Activated B cell treated with CpG ODN at 0.5 μM for 24 hours (primary cell): ENCODE data around the gene CDK15. TPM values are rescaled to one million over a fixed set of nuclear protein-coding genes. Genes with fewer than 3 reads are reported as not detected.

ENCODE experiments used
- ATAC-seq: fragments of 200-7000 bp; cut with Tn5 transposase; one replicate; pipeline ENCODE4 v1.10.0; 2021; ENCODE audit warnings: low read depth, mild to moderate bottlenecking, moderate library complexity
- CTCF ChIA-PET: fragments of 350-600 bp; sonication (Branson Sonifier 250); formaldehyde crosslinking; loops from one replicate; lab custom pipeline; 2021; ENCODE audit warnings: antibody characterized with exemption; lab: Charles Lee
- POLR2A ChIA-PET: fragments of 350-600 bp; sonication (Branson Sonifier 250); formaldehyde crosslinking; loops from one replicate; lab custom pipeline; 2021; ENCODE audit warnings: antibody characterized with exemption; lab: Charles Lee
- DNase-seq: peaks from one replicate; pipeline ENCODE4 v3.0.0; 2022
- H3K27ac Mint-ChIP-seq: one replicate; pipeline ENCODE4 v1.8.0; 2020; ENCODE audit warnings: mixed read lengths
- H3K27me3 Mint-ChIP-seq: one replicate; pipeline ENCODE4 v1.8.0; 2021; ENCODE audit warnings: mixed read lengths
- H3K36me3 Mint-ChIP-seq: one replicate; pipeline ENCODE4 v1.8.0; 2021; ENCODE audit warnings: low read depth, mixed read lengths
- H3K4me1 Mint-ChIP-seq: one replicate; pipeline ENCODE4 v1.8.0; 2021; ENCODE audit warnings: mixed read lengths
- H3K4me3 Mint-ChIP-seq: one replicate; pipeline ENCODE4 v1.8.0; 2020; ENCODE audit warnings: mild to moderate bottlenecking, mixed read lengths
- H3K9me3 Mint-ChIP-seq: one replicate; pipeline ENCODE4 v1.8.0; 2020; ENCODE audit warnings: mixed read lengths
- intact Hi-C: fragments of 100-400 bp; cut with micrococcal nuclease; formaldehyde crosslinking; loops from one replicate; pipeline ENCODE4 v1.15.1; 2024
- total RNA-seq: library from RNA; stranded (reverse); gene quantifications from 2 replicates; pipeline ENCODE4 v1.2.3, GENCODE V29; 2022
- TF ChIP-seq, protein P1 (sequence below): fragments of 200-600 bp; IDR thresholded peaks from one replicate; pipeline ENCODE4 v1.8.0; 2022; ENCODE audit warnings: antibody characterized with exemption, mild to moderate bottlenecking

The CDK15 gene
- total RNA-seq, 1 donor from 2014 or later = not detected

DNA sequence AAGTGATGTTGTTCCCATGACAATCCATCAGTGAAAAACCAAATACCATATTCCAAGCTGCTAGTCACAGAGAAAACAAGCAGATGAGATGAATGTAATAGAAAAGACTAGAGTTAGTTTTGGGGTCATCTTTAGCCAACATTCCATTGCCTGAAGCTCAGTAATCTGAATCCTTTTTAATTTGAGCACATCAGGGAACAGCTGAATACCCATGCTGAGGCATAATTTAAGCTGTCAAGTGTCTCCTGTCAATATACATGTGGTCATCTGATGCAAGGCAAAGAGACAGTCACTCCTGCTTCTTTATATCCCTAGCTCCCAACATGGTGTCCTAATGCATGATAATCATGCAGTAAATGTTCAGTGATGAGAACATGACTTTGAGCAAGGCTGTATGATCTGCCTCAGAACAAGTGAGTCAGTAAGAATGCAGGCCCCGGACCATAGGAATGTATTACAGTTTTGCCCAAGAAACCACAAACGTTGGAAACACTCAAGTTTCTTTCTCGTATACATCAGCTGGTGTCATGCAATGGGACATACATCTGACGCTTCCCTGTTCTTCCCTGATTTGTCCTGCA lies 48.0 kb downstream of the CDK15 start:
- Mint-ChIP-seq H3K9me3 (no peaks in the 10 kb centered on the region), H3K27me3 (peaks cover 41% of the 10 kb centered on the region), H3K36me3 (no peaks in the 10 kb centered on the region), H3K4me3 (no peak overlapping the region), H3K27ac (no peak overlapping the region), H3K4me1 (peaks cover 5% of the 10 kb centered on the region)
- TF ChIP-seq, protein P1, sequence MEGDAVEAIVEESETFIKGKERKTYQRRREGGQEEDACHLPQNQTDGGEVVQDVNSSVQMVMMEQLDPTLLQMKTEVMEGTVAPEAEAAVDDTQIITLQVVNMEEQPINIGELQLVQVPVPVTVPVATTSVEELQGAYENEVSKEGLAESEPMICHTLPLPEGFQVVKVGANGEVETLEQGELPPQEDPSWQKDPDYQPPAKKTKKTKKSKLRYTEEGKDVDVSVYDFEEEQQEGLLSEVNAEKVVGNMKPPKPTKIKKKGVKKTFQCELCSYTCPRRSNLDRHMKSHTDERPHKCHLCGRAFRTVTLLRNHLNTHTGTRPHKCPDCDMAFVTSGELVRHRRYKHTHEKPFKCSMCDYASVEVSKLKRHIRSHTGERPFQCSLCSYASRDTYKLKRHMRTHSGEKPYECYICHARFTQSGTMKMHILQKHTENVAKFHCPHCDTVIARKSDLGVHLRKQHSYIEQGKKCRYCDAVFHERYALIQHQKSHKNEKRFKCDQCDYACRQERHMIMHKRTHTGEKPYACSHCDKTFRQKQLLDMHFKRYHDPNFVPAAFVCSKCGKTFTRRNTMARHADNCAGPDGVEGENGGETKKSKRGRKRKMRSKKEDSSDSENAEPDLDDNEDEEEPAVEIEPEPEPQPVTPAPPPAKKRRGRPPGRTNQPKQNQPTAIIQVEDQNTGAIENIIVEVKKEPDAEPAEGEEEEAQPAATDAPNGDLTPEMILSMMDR = no peak
- intact Hi-C loops = no loop called here
- CTCF ChIA-PET = no interaction called here
- ATAC-seq = no peak
- POLR2A ChIA-PET = no interaction called here
- no peak for DNase-seq

DNA sequence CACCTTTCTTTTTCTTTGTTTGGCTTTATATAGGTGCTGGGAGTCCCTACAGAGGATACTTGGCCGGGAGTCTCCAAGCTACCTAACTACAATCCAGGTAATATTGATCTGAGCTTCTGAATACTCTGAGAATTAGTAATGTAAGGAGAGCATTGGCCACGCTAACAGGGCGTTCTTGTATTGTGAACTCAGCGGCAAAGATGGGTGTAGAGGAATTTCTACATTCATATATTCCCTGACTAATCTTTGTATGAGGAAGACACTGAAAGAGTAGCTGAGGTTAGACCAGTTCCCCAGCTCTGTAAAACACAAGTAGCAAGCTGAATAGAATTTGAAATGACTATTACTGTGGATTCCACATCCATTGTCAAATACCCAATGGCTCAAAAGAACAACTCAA lies 48.5 kb downstream of the CDK15 start:
- no peak for ATAC-seq
- H3K27me3 Mint-ChIP-seq = peaks cover 44% of the 10 kb centered on the region
- no peaks in the 10 kb centered on the region for H3K36me3 Mint-ChIP-seq
- ChIA-PET POLR2A (no interaction called here), CTCF (no interaction called here)
- no peaks in the 10 kb centered on the region for H3K9me3 Mint-ChIP-seq
- no peak for DNase-seq
- TF ChIP-seq, protein P1 = no peak
- no peak overlapping the region for H3K27ac Mint-ChIP-seq
- H3K4me3 Mint-ChIP-seq = no peak overlapping the region
- intact Hi-C loops = no loop called here
- peaks cover 5% of the 10 kb centered on the region for H3K4me1 Mint-ChIP-seq

DNA sequence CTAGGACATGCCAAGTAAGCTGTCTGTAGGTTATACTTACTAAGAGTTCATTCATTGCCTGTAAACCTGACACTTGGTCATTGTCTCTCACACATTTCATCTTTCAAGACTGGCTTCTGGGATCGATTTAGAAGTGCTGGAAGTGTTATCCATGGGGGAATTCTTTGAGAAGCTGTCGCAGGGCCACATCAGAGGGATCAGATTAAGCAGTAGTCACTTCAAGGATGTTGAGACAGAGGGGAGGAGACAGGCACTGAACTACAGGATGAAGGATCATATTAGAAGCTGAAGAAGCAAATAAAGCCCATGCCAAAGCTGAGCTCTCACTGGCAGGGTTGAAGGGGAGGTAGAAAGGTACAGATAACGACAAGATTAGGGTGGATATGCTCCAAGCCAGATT lies 49.0 kb downstream of the CDK15 start:
- ChIA-PET CTCF (no interaction called here), POLR2A (interaction anchor here (0.6 kb wide), 1 partner anchor 102 kb away, joined by 4 read pairs; no protein-coding TSS in a partner anchor)
- Mint-ChIP-seq H3K36me3 (no peaks in the 10 kb centered on the region), H3K4me3 (no peak overlapping the region), H3K27me3 (peaks cover 49% of the 10 kb centered on the region), H3K9me3 (no peaks in the 10 kb centered on the region), H3K27ac (no peak overlapping the region), H3K4me1 (peaks cover 5% of the 10 kb centered on the region)
- TF ChIP-seq, protein P1 = no peak
- intact Hi-C loops = no loop called here
- ATAC-seq = no peak
- no peak for DNase-seq

DNA sequence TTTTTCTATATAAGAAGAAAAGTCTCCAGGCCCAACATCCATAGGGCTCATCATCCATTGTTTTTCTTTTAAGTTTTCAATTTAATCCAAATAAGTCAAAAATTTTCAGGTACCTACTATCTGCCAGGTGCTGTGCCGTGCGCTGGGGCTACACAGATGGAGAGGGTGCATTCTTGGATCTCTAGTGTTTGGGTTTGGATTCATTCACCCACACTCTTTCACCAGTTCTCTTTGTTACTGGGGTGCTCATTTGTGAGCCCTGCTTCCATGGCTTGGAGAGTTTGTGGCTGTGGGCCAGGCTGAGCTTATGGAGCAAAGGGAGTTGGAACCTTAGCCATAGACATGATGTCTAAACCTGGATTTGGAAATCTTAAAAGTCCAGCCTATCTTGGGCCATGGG lies 51.0 kb downstream of the CDK15 start:
- TF ChIP-seq, protein P1 = no peak
- H3K4me1 Mint-ChIP-seq = peaks cover 8% of the 10 kb centered on the region
- H3K27me3 Mint-ChIP-seq = peaks cover 47% of the 10 kb centered on the region
- intact Hi-C loops = no loop called here
- no peak overlapping the region for H3K4me3 Mint-ChIP-seq
- DNase-seq = no peak
- no peaks in the 10 kb centered on the region for H3K9me3 Mint-ChIP-seq
- no peak for ATAC-seq
- H3K36me3 Mint-ChIP-seq = no peaks in the 10 kb centered on the region
- ChIA-PET POLR2A (interaction anchor here (0.6 kb wide), 1 partner anchor 380 kb away, joined by 4 read pairs; no protein-coding TSS in a partner anchor), CTCF (interaction anchor here (6.7 kb wide), 1 partner anchor 321 kb away, joined by 142 read pairs; no protein-coding TSS in a partner anchor)
- H3K27ac Mint-ChIP-seq = no peak overlapping the region

DNA sequence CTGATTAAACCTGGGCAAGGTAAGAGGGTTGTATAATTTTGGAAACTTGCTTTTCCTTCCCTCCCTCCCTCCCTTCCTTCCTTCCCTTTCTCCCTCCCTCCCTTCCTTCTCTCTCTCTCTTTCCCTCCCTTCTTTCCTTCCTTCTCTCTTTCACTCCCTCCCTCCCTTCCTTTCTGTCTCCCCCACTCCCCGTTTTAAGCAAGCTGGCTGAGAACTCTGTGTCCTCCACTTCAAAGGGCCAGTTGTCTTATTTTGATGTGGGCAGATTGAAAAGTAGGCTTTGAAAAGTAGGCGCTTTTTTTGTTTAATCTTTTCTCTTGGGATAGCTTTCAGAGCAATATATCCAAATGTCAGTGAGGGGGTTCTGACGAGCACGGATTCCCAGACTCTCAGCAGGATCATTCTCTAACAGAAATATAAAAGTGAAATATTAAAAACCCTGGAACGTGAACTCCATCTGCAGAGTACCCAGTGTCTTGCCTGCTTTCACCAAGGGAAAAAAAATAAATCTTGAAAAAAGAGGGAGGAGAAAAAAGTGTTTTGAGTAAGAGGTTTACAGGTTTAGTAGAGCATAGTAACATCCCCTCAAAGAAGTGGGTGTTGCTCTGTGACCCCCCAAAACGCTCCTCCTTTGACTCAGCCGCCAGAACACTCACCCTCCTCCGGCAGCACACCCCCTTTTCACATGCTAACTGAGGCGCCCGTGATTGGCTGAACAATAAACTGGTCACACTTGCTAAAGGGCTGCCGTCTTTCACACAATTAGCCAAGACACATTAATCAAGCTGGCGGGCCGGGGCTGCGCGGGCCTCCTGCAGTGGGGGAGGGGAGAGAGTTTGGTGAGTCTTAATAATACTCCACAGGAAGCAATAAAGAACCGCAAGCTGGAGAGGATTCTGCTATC lies 52.2 kb downstream of the CDK15 start:
- Mint-ChIP-seq H3K27me3 (peaks cover 47% of the 10 kb centered on the region), H3K36me3 (no peaks in the 10 kb centered on the region), H3K4me1 (peaks cover 8% of the 10 kb centered on the region), H3K4me3 (no peak overlapping the region), H3K9me3 (no peaks in the 10 kb centered on the region), H3K27ac (no peak overlapping the region)
- intact Hi-C loops = no loop called here
- no peak for DNase-seq
- TF ChIP-seq, protein P1 = no peak
- CTCF ChIA-PET = interaction anchor here (1.2 to 6.7 kb wide), 2 partner anchors 14 to 320 kb away, joined by 3 to 142 read pairs; no protein-coding TSS in a partner anchor
- POLR2A ChIA-PET = no interaction called here
- no peak for ATAC-seq
